Loucy (cell line): ENCODE measurements around the gene UQCC5.

Experiments
- CTCF ChIP-seq: fragments of 200-600 bp; sonication (generic); conservative IDR thresholded peaks from 2 replicates; pipeline ENCODE4 v1.5.1; 2014; ENCODE audit warnings: mild to moderate bottlenecking, antibody characterized with exemption, low read length
- EZH2phosphoT487 ChIP-seq: fragments of 200-600 bp; IDR thresholded peaks from 2 replicates; pipeline ENCODE4 v1.6.1; 2018; ENCODE audit warnings: antibody characterized with exemption, mild to moderate bottlenecking, moderate library complexity, borderline replicate concordance

- TF ChIP-seq CTCF: no peak
- no peak for TF ChIP-seq EZH2phosphoT487
Measured at GRCh38 chr3:52495777-52496602, 40.4 kb upstream of the UQCC5 start.
